SK-N-SH treated with all-trans-retinoic acid at 6 μM for 48 hours (cell line): ENCODE results near the gene TBX18.

Experiments
- ARNTL ChIP-seq: fragments of 450-650 bp; formaldehyde crosslinking; IDR thresholded peaks from 2 replicates; pipeline ENCODE4 v1.5.0; 2020; ENCODE audit warnings: low read depth, mild to moderate bottlenecking, moderate library complexity, borderline replicate concordance
- CREB5 ChIP-seq: fragments of 250-450 bp; sonication (Bioruptor Pico); IDR thresholded peaks from 2 replicates; pipeline ENCODE4 v1.5.1; 2020; ENCODE audit warnings: low read depth, mild to moderate bottlenecking, moderate library complexity
- CSDC2 ChIP-seq: fragments of 250-450 bp; sonication (Bioruptor Pico); IDR thresholded peaks from 2 replicates; pipeline ENCODE4 v1.5.0; 2020; ENCODE audit warnings: mild to moderate bottlenecking, moderate library complexity
- CSRNP3 ChIP-seq: fragments of 250-450 bp; sonication (Bioruptor Pico); IDR thresholded peaks from 2 replicates; pipeline ENCODE4 v1.5.1; 2021; ENCODE audit warnings: mild to moderate bottlenecking, moderate library complexity
- ESRRG ChIP-seq: fragments of 250-450 bp; sonication (Bioruptor Pico); IDR thresholded peaks from 2 replicates; pipeline ENCODE4 v1.6.1; 2021; ENCODE audit warnings: mild to moderate bottlenecking
- GLIS3 ChIP-seq: fragments of 250-450 bp; sonication (Bioruptor Pico); IDR thresholded peaks from 2 replicates; pipeline ENCODE4 v1.5.0; 2020; ENCODE audit warnings: mild to moderate bottlenecking, moderate library complexity
- PATZ1 ChIP-seq: fragments of 250-450 bp; sonication (Bioruptor Pico); IDR thresholded peaks from 2 replicates; pipeline ENCODE4 v1.8.0; 2020; ENCODE audit warnings: mild to moderate bottlenecking, moderate library complexity, borderline replicate concordance
- PPARA ChIP-seq: fragments of 250-450 bp; sonication (Bioruptor Pico); IDR thresholded peaks from 2 replicates; pipeline ENCODE4 v1.5.0; 2020; ENCODE audit warnings: mild to moderate bottlenecking, borderline replicate concordance
- RARB ChIP-seq: fragments of 250-450 bp; sonication (Bioruptor Pico); IDR thresholded peaks from 2 replicates; pipeline ENCODE4 v1.8.0; 2021; ENCODE audit warnings: mild to moderate bottlenecking, moderate library complexity
- TCF4 ChIP-seq: fragments of 250-450 bp; sonication (Bioruptor Pico); IDR thresholded peaks from 2 replicates; pipeline ENCODE4 v1.8.0; 2021; ENCODE audit warnings: mild to moderate bottlenecking, moderate library complexity, borderline replicate concordance
- ZFP3 ChIP-seq: fragments of 250-450 bp; sonication (Bioruptor Pico); IDR thresholded peaks from 2 replicates; pipeline ENCODE4 v1.5.0; 2020; ENCODE audit warnings: mild to moderate bottlenecking, moderate library complexity
- ZFP30 ChIP-seq: fragments of 450-650 bp; formaldehyde crosslinking; IDR thresholded peaks from 2 replicates; pipeline ENCODE4 v1.5.0; 2022; ENCODE audit warnings: mild to moderate bottlenecking, moderate library complexity
- ZNF70 ChIP-seq: fragments of 450-650 bp; formaldehyde crosslinking; IDR thresholded peaks from 2 replicates; pipeline ENCODE4 v1.5.0; 2020; ENCODE audit warnings: mild to moderate bottlenecking, moderate library complexity

- no peak for TF ChIP-seq ZFP3 (CRISPR knock-in tag)
- TF ChIP-seq GLIS3 (CRISPR knock-in tag) = no peak
- no peak for TF ChIP-seq ZFP30
- TF ChIP-seq PATZ1 (CRISPR knock-in tag) = no peak
- no peak for TF ChIP-seq ZNF70 (CRISPR knock-in tag)
- no peak for TF ChIP-seq CSDC2 (CRISPR knock-in tag)
- TF ChIP-seq TCF4 (CRISPR knock-in tag) = no peak
- no peak for TF ChIP-seq CSRNP3 (CRISPR knock-in tag)
- TF ChIP-seq PPARA (CRISPR knock-in tag) = no peak
- no peak for TF ChIP-seq ARNTL (CRISPR knock-in tag)
- TF ChIP-seq RARB (CRISPR knock-in tag) = no peak
- no peak for TF ChIP-seq CREB5 (CRISPR knock-in tag)
- TF ChIP-seq ESRRG (CRISPR knock-in tag) = no peak
These were observed 25.2 kb downstream of the TBX18 start for GRCh38 chr6:84738996-84739865.
